Activated T-cell treated with anti-CD3 and anti-CD28 coated beads, Interleukin-2, amount 50 U/mL, for 24 hours (primary cell): ENCODE results near the gene KIF1A.

Experiments
- DNase-seq: peaks from one replicate; pipeline ENCODE4 v3.0.0-alpha.2; 2020
- H3K27ac Mint-ChIP-seq: 2 replicates; pipeline ENCODE4 v1.8.0; 2020; ENCODE audit warnings: mild to moderate bottlenecking, mixed read lengths
- H3K27me3 Mint-ChIP-seq: 2 replicates; pipeline ENCODE4 v1.8.0; 2020; ENCODE audit warnings: mixed read lengths
- H3K36me3 Mint-ChIP-seq: 2 replicates; pipeline ENCODE4 v1.8.0; 2020; ENCODE audit warnings: low read depth, mixed read lengths
- H3K4me1 Mint-ChIP-seq: 2 replicates; pipeline ENCODE4 v1.8.0; 2020; ENCODE audit warnings: low read depth, mixed read lengths
- H3K4me3 Mint-ChIP-seq: 2 replicates; pipeline ENCODE4 v1.8.0; 2020; ENCODE audit warnings: mild to moderate bottlenecking, moderate library complexity, mixed read lengths
- H3K9me3 Mint-ChIP-seq: 2 replicates; pipeline ENCODE4 v1.8.0; 2020; ENCODE audit warnings: mixed read lengths

KIF1A gene

DNA sequence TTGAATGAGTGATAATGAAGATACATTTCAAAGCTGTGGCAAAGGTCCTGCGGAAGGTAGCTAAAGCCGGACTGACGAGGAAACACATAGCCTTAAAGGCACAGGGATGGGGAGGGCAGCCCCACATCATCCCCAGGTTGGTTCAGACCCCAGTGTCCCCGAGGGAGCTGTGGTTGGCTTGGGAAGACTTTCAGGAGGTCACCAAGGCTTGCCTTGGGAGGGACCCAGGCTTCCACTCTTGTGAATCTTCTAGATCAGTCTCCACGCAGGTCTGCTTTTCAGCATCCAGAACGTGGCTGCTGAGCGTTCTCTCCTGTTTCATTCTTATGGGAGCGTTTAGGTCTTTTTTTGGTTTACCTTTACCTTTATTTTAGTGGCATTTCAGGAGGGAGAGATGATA lies 16.8 kb downstream of the KIF1A start:
- DNase-seq, result no peak
- no peaks in the 10 kb centered on the region for H3K9me3 Mint-ChIP-seq
- H3K4me3 Mint-ChIP-seq, result no peak overlapping the region
- H3K27me3 Mint-ChIP-seq, result peaks cover 36% of the 10 kb centered on the region
- no peaks in the 10 kb centered on the region for H3K36me3 Mint-ChIP-seq
- no peaks in the 10 kb centered on the region for H3K4me1 Mint-ChIP-seq
- H3K27ac Mint-ChIP-seq, result no peak overlapping the region

GRCh38 chr2:240799033-240799820 lies 20.8 kb downstream of the KIF1A start:
- Mint-ChIP-seq H3K9me3 (no peaks in the 10 kb centered on the region), H3K27me3 (peaks cover 47% of the 10 kb centered on the region), H3K36me3 (no peaks in the 10 kb centered on the region), H3K27ac (no peak overlapping the region), H3K4me3 (no peak overlapping the region), H3K4me1 (no peaks in the 10 kb centered on the region)
- DNase-seq, result no peak

GRCh38 chr2:240798327-240798905 lies 21.6 kb downstream of the KIF1A start:
- Mint-ChIP-seq H3K9me3 (no peaks in the 10 kb centered on the region), H3K27ac (no peak overlapping the region), H3K4me1 (no peaks in the 10 kb centered on the region), H3K4me3 (no peak overlapping the region), H3K36me3 (no peaks in the 10 kb centered on the region), H3K27me3 (peaks cover 47% of the 10 kb centered on the region)
- no peak for DNase-seq

- H3K9me3 Mint-ChIP-seq, result no peaks in the 10 kb centered on the region
- no peak for DNase-seq
- no peaks in the 10 kb centered on the region for H3K4me1 Mint-ChIP-seq
- peaks cover 46% of the 10 kb centered on the region for H3K27me3 Mint-ChIP-seq
- H3K36me3 Mint-ChIP-seq, result no peaks in the 10 kb centered on the region
- H3K27ac Mint-ChIP-seq, result no peak overlapping the region
- no peak overlapping the region for H3K4me3 Mint-ChIP-seq
Measured at GRCh38 chr2:240797914-240798313, 22.1 kb downstream of the KIF1A start.

DNA sequence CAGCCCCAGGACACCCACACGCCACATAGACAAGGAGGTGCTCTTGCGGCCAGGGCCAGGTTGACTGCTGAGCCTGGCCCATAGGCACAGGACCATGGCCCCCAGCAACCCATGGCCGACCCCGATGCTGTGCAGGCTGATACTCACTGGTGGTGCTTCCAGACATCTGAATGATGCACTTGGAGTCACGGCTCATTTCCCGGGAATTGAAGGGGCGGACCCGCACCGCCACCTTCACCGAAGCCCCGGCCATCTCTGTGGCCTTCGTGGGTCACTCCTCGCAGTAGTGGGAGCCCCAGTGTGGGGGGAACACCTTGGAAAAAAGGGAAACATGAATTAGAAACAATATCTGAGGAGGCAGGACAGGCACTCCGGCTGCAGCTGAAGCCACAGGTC lies 22.5 kb downstream of the KIF1A start:
- Mint-ChIP-seq H3K27ac (no peak overlapping the region), H3K27me3 (peaks cover 43% of the 10 kb centered on the region), H3K9me3 (no peaks in the 10 kb centered on the region), H3K4me3 (no peak overlapping the region), H3K4me1 (no peaks in the 10 kb centered on the region), H3K36me3 (no peaks in the 10 kb centered on the region)
- no peak for DNase-seq

DNA sequence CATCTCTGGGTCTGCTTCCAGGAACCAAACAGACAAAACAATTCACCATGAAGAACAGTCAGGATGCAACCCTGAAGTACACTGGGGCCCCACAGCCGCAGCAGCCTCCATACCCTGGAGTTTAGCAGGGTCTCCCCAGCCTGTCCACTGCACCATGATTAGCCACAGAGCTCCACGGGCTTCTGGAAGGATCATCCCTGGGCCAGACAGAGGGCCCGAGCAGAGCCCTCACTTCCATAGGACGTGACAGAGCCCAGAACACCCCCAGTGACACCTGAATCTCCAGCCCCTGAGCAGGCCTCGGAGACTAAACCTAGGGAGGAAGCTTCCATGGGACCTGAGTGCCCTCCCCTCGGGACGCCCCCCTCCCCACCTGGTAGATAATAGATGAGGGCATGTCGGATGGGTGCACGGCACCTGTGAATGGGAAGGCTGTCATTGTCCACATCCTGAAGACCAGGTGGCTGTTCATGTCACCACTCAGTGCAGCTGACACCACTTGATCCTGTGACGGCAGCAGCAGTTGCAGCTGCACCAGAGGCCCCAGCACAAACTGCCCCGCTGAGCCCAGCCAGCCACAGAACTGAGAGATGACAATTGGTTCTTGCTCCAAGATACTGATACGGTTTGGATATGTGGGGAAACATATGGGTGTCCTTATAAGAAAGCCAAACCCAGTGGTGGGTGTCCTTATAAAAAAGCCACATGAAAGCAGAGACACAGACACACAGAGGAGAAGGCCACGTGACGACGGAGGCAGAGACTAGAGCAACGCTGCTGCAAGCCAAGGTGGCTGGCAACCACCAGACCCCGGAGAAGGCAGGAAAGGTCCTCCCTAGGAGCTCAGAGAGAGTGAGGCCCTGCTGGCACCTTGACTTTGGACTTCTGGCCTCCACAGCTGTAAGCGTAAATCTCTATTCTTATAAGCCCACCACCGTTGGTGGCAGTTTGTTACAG lies 23.2 kb downstream of the KIF1A start:
- Mint-ChIP-seq H3K4me3 (no peak overlapping the region), H3K9me3 (no peaks in the 10 kb centered on the region), H3K27ac (no peak overlapping the region), H3K36me3 (no peaks in the 10 kb centered on the region), H3K4me1 (no peaks in the 10 kb centered on the region), H3K27me3 (peaks cover 43% of the 10 kb centered on the region)
- DNase-seq, result no peak

DNA sequence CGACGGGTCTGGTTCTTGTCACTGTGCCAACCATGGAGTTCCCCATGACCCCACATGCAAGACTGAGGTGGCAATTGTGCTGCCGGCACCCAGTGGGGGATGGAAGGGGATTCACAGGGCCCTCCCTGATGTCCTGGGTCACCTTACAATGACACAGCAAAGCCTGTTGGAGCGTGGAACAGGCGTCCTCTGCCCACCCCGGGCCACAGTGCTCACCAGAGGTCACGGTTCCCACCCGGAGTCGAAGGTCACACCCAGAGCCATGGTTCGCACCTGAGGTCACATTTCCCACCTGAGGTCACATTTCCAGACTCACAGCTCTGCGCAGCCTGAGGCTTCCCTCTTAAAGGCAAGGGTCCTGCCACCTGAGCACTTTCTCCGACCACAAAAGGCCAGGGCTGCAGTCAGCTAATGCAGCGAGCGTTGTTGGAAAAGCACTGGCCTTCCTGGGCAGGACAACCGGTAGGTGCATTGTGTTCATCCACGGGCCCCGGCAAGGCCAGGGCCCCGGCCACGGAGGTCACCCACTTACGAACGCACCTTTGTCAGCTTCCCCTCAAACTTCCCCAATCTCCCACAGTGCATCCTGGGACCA lies 24.0 kb downstream of the KIF1A start:
- no peak for DNase-seq
- H3K36me3 Mint-ChIP-seq, result no peaks in the 10 kb centered on the region
- H3K27ac Mint-ChIP-seq, result no peak overlapping the region
- no peaks in the 10 kb centered on the region for H3K4me1 Mint-ChIP-seq
- H3K9me3 Mint-ChIP-seq, result no peaks in the 10 kb centered on the region
- H3K27me3 Mint-ChIP-seq, result peaks cover 37% of the 10 kb centered on the region
- H3K4me3 Mint-ChIP-seq, result no peak overlapping the region

- Mint-ChIP-seq H3K27ac (no peak overlapping the region), H3K4me1 (no peaks in the 10 kb centered on the region), H3K36me3 (no peaks in the 10 kb centered on the region), H3K9me3 (no peaks in the 10 kb centered on the region), H3K4me3 (no peak overlapping the region), H3K27me3 (peaks cover 35% of the 10 kb centered on the region)
- no peak for DNase-seq
Measured at GRCh38 chr2:240795454-240795853, 24.6 kb downstream of the KIF1A start.

- Mint-ChIP-seq H3K4me1 (no peaks in the 10 kb centered on the region), H3K27ac (no peak overlapping the region), H3K9me3 (no peaks in the 10 kb centered on the region), H3K36me3 (no peaks in the 10 kb centered on the region), H3K27me3 (peaks cover 25% of the 10 kb centered on the region), H3K4me3 (no peak overlapping the region)
- DNase-seq, result no peak
Measured at GRCh38 chr2:240794178-240794721, 25.8 kb downstream of the KIF1A start.

DNA sequence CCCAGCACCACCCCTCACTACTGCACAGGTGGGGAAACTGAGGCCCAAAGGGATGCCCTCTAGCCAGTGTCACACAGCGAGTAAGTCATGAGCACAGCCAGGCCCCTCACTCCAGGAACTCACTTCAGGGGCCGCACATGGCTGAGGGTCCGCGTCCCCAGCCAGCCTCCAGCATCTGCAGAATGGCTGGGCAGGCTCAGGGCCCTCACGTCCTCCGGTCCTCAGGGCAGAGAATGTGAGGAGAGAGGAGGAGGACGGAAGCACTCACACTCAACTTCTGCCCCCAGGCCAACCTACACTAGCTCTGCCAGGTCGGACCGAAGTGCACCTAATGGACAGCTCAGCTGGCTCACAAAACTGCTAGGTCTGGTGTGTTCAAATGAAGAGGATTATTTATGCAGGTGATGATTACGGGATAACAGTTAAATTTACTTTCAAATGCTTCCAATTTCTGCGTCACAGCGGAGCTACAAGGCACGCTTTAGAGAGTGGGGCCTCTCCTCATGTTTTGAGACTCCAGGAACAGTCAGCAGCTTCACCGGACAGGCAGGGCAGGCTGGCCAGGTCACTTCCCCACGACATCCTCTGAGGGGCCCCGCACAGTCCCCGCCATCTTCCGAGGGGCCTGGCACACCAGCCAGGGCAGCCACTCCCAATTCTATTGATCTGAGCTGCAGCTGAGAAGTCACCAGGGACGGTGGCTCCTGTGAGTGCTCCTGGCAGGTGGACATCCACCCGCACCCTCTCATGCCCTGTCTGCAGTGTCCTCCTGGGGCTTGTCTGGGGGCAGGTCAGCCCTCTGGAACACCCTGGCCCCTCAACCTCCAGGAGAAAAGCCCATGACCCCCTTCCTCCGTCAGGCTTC lies 26.5 kb downstream of the KIF1A start:
- Mint-ChIP-seq H3K9me3 (no peaks in the 10 kb centered on the region), H3K27me3 (peaks cover 18% of the 10 kb centered on the region), H3K4me1 (no peaks in the 10 kb centered on the region), H3K36me3 (no peaks in the 10 kb centered on the region), H3K4me3 (no peak overlapping the region), H3K27ac (no peak overlapping the region)
- DNase-seq, result no peak

GRCh38 chr2:240792629-240793312 lies 27.2 kb downstream of the KIF1A start:
- Mint-ChIP-seq H3K36me3 (no peaks in the 10 kb centered on the region), H3K27ac (no peak overlapping the region), H3K9me3 (no peaks in the 10 kb centered on the region), H3K4me3 (no peak overlapping the region), H3K27me3 (peaks cover 12% of the 10 kb centered on the region), H3K4me1 (no peaks in the 10 kb centered on the region)
- no peak for DNase-seq

DNA sequence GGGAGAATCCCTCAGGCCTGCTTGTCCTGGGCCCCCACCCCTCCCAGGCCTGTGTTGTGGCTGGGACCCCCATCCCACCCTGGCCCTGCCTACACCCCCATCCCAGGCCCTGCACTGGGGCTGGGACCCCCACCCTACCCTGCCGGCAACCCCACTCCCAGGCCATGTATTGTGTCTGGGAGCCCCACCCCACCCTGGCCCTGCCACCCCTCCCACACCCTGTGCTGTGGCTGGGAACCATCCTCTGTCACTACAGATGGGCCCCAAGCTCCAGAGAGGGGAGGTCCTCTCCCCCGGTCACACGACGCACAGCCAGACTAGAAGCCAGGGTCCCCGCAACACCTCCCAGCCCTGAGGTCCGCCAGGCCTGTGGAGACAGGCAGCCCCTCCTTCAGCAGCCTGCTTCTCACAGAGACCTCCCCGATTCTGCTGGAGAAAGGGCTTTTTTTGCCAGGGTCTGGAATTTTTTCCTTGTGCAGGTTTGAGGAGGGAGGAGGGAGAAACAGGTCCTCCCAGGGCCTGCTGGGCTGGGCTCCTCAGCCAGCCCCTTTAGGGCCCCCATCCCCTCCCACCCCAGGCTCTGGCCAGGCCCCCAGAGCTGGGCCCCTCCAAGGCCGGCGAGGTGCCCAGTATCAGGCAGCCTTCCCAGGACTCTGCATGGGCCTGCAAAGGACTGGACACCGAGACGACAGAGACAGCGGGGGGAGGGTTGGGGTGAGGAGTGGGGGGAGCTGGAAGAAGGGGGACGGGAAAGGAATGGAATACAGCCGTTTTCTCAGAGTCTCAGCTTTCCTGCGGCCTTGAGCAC lies 28.0 kb downstream of the KIF1A start:
- Mint-ChIP-seq H3K4me3 (no peak overlapping the region), H3K27me3 (peaks cover 8% of the 10 kb centered on the region), H3K9me3 (no peaks in the 10 kb centered on the region), H3K36me3 (no peaks in the 10 kb centered on the region), H3K4me1 (no peaks in the 10 kb centered on the region), H3K27ac (no peak overlapping the region)
- DNase-seq, result no peak
